Fibroblast of skin of right quadriceps (primary cell): ENCODE results near the gene FZR1.
"Not testable (repeated sequence)": the region's sequence is repeated elsewhere in the genome, so short reads cannot be mapped to it uniquely, and the experiment has no call there.

ENCODE experiments used
- DNase-seq: peaks from one replicate; pipeline ENCODE4 v3.0.0-alpha.2; 2013

FZR1 gene

GRCh38 chr19:3576696-3577443, 70.8 kb downstream of the FZR1 start:
- DNase-seq: peak; percentile 72

GRCh38 chr19:3577723-3578344, 71.7 kb downstream of the FZR1 start:
- DNase-seq: no peak

- DNase-seq: no peak
Observed at GRCh38 chr19:3578390-3578789, 72.3 kb downstream of the FZR1 start.

GRCh38 chr19:3580156-3580934, 74.2 kb downstream of the FZR1 start:
- DNase-seq: peak; percentile 82

GRCh38 chr19:3581792-3582191, 75.7 kb downstream of the FZR1 start:
- DNase-seq: not testable (repeated sequence)

GRCh38 chr19:3584036-3584802, 78.1 kb downstream of the FZR1 start:
- DNase-seq: not testable (repeated sequence)

- no peak for DNase-seq
Observed at GRCh38 chr19:3585301-3586126, 79.4 kb downstream of the FZR1 start, which contains the start of gene GIPC3. Gene GIPC3, plus strand, starts transcription at chr19:3585478. Its CDS starts 120 bp downstream, at chr19:3585598.

- DNase-seq: no peak
Observed at GRCh38 chr19:3586127-3586626, 80.1 kb downstream of the FZR1 start.

- DNase-seq: no peak
Observed at GRCh38 chr19:3586707-3587346, 80.7 kb downstream of the FZR1 start.
